GM12891 (cell line): ENCODE results near the gene BAG3.

Experiments
- POLR2A ChIP-seq: IDR thresholded peaks from 2 replicates; pipeline ENCODE4 v1.6.1; 2011; ENCODE audit warnings: low read depth, low read length, control low read depth
- POLR2AphosphoS5 ChIP-seq: IDR thresholded peaks from 2 replicates; pipeline ENCODE4 v1.6.1; 2011; ENCODE audit warnings: low read depth, low read length, control low read depth

GRCh38 chr10:119686465-119687191 is 35.4 kb downstream of the BAG3 start:
- TF ChIP-seq POLR2A = no peak
- no peak for TF ChIP-seq POLR2AphosphoS5
